ENCODE results near the gene TRMT1.
"Not testable (repeated sequence)": the region's sequence is repeated elsewhere in the genome, so short reads cannot be mapped to it uniquely, and the experiment has no call there.

The TRMT1 gene

GRCh38 chr19:13150187-13150930 is 33.8 kb upstream of the TRMT1 start, which contains the start of the genes IER2 and STX10:
TSS of gene IER2 (plus strand) at chr19:13150411. CDS start at chr19:13153187, 2,776 bp downstream.
TSS of gene STX10 (minus strand) at chr19:13150375. CDS start at chr19:13150173, 202 bp downstream.
- DNase-seq (ENCODE audit: low read depth): peak; percentile 88

GRCh38 chr19:13149628-13150186 is 33.2 kb upstream of the TRMT1 start:
- peak; percentile 27 for DNase-seq (ENCODE audit: low read depth)

- not testable (repeated sequence) for DNase-seq (ENCODE audit: low read depth)
Observed at GRCh38 chr19:13149173-13149627, 32.7 kb upstream of the TRMT1 start.

DNA sequence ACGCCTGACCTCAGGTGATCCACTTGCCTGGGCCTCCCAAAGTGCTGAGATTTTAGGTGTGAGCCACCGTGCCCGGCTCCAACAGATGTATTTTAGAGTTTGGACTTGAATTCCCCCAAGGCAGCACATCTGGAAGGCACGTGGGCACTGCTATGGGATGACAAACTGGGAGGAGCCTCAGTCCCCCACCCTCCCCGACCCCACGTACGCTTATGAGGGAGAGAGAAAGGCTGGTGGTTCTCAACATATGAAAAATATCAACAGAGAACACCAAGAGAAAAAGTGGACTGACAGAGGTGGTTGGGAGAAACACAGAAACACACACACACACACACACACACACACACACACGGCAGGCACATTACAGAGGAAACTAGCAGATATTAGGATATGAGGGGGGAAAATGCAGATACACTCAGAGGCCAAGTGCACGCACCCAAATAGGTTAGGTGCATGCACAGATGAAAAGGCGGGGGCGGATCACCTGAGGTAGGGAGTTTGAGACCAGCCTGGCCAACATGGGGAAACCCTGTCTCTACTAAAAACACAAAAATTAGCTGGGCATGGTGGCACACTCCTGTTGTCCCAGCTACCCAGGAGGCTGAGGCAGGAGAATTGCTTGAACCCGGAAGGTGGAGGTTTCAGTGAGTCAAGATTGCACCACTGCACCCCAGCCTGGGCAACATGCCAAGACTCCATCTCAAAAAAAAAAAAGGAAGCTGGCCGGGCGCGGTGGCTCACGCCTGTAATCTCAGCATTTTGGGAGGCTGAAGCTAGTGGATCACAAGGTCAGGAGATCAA is 30.4 kb upstream of the TRMT1 start:
- DNase-seq (ENCODE audit: low read depth): no peak

GRCh38 chr19:13139633-13140311 is 23.2 kb upstream of the TRMT1 start:
- DNase-seq (ENCODE audit: low read depth): no peak

- DNase-seq (ENCODE audit: low read depth): no peak
Observed at GRCh38 chr19:13138916-13139198, 22.3 kb upstream of the TRMT1 start.

GRCh38 chr19:13138171-13138915 is 21.8 kb upstream of the TRMT1 start:
- no peak for DNase-seq (ENCODE audit: low read depth)

- DNase-seq (ENCODE audit: low read depth): no peak
Observed at GRCh38 chr19:13137290-13137794, 20.8 kb upstream of the TRMT1 start.

- no peak for DNase-seq (ENCODE audit: low read depth)
Observed at GRCh38 chr19:13135068-13136062, 18.8 kb upstream of the TRMT1 start.

DNA sequence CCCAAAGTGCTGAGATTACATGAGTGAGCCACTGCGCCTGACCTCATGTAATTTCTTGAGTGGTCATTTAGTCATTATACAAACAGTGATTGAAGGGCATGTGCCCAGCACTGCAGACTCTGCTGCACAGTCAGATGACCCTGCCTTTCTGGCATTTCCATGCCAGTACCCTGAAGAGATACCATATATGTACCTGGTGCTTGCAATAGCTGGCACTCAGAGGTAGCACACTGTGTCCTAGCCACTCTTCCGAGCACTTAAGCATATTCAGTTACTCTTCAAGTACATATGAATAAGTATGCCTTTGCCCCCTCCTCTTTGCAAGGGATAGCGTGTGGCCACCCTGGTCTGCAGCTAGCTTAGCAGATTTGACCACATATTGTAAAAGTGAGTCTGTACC is 18.1 kb upstream of the TRMT1 start:
- DNase-seq (ENCODE audit: low read depth): no peak

GRCh38 chr19:13133241-13133870 is 16.8 kb upstream of the TRMT1 start:
- no peak for DNase-seq (ENCODE audit: low read depth)

DNA sequence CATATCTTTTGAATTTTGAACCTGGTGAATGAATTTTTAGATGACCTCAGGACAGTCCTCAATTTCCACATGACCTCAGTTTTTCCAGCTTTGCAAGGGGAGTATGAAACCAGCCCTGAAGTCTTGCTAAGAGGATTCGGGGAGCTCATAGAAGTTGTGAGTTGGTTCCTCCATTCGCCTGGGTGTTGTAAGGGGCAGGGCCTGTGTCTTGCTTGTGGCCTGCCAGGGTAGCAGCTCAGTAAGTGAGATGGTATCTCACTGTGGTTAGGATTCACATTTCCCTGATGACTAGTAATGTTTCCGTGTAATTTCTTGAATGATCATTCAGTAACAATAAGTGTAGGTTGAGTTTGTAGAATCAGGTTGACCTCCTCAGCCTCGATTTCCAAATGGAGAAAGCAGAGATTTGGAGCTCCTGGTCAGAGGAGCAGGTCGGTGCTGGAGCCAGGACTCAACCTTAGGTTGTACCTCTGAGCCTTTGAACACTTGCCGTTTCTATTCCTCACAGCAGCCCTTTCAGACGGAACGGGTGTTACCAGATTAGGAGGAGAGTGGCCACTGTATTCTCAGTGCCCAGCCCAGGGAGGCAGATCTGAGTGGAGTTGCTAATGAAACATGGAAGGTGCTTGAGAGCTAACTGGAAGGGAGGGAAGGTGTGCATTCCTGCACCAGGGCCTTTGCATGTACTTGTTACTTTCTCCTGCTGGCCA is 16.1 kb upstream of the TRMT1 start:
- DNase-seq (ENCODE audit: low read depth): peak; percentile 27

DNA sequence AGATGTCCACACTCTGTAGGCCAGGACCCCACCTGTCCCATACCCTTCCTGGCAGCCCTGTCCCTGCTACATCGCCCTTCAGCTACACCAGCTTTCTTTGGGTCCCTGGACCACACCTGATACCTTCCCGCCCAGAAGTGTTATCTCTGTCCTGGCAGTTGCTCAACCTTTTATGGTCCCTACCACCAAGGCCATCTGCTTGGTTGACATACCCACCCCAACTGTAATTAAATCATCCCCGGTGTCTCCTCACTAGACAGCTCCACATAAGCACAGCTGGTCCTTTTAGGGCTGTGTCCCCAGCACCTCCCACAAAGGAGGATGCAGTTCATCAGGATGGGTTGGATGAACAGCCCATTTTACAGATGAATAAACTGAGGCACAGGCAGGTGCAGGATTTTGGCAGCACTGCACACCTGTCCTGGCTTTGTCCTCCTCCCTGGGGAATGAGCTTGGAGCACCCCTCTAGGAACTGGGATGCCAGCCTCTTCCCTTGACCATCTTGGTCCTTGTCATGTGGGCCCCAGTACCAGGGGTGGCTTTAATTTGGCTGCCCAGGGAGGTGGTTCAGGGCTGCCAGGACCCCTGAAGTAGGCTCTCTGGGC is 14.4 kb upstream of the TRMT1 start:
- no peak for DNase-seq (ENCODE audit: low read depth)

DNA sequence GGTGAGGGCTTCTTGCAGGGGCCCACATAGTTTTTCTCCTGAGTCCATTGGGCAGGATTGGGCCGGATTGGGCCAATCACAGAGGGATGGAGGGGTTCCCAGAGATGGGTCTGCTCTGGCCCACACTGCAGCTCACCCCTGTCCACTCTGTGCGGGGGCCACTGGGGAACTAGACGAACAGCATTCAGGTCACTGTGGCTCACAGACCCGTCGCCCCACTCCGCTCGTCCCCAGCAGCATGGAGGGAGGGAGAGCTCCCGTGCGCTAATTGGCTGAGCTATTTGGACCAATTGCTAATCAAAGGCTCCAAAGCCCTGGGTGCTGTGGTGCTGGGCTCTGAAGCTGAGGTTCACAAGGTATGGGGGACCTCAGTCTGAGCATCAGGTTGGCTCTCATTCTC is 12.8 kb upstream of the TRMT1 start:
- no peak for DNase-seq (ENCODE audit: low read depth)

DNA sequence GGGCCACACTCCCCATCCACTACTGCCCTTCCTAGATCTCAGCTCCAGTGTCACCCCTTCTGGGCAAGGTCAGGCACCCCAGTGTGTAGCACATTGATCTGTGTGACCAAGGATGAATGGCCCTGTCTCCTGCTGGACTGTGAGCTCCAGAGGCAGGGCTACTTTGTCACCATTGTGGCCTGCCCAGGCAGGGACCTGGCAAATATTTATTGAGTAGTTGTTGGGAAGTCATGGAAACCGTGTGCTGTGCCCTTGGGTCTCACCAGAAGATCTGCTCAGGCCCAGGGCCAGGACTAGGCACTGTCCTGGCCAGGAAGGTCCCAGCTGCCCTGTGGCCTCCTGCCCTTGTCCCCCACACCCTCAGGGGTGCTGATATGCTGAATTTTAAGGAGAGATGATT is 12.0 kb upstream of the TRMT1 start:
- no peak for DNase-seq (ENCODE audit: low read depth)

DNA sequence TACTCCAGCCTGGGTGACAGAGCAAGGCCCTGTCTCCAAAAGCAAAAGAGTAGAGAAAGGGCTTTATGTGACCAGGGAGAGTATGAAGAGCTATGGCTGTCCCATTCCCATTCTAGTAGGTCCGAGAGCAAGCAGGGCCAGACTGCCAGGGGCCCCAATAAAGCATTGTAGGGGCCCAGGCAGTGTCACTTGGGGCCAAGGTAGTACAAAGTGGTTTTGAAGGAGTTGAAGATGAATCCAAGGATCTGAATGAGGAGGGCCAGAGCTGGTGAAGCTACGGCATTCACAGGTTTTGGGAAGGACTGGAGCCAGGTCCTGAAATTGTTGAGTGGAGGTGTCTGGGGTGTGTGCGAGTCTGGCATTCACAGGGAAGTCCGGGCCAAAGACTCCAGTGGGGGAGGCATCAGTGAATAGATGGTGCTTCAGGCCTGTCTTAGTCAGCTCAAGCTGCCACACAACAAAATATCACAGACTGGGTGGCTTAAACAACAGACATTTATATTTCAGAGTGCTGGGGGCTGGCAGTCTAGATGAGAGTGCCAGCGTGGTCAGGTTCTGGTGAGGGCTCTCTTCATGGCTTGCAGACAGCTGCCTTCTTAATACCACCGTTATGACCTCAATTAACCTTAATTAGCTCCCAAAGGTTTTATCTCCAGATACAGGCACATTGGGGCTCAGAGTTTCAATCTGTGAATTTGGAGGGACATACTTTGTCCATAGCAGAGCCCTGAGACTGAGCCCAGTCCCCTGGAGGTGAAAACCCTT is 11.5 kb upstream of the TRMT1 start:
- DNase-seq (ENCODE audit: low read depth): no peak

DNA sequence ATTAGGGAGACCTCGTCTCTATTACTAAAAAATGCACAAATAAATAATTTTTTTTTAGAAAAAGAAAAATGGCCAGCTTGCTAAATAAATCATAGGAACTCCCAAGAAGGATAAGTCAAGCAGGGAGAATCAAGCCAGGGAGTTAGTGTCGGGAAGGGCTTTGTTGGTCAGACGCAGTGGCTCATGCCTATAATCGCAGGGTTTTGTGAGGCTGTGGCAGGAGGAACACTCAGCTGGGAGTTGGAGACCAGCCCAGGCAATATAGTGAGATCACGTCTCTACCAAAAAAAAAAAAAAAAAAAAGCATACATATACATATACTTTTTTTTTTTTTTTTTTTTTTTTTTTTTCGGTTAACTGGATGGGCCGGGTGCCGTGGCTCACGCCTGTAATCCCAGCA is 10.5 kb upstream of the TRMT1 start:
- DNase-seq (ENCODE audit: low read depth): no peak
